Astrocyte of the cerebellum (primary cell): ENCODE results near the gene OR2C3.

Experiments used
- DNase-seq: peaks from one replicate; pipeline ENCODE4 v3.0.0-alpha.2; 2011; ENCODE audit warnings: low read depth
- H3K4me3 ChIP-seq: 2 replicates; pipeline ENCODE4 v1.5.1; 2011; ENCODE audit warnings: mild to moderate bottlenecking, low read depth, low read length, moderate library complexity
- in situ Hi-C: cut with HindIII; loops from 2 replicates; pipeline ENCODE4 v1.10.0; 2017; ENCODE audit warnings: low sequenced_read_pairs
- TF ChIP-seq, protein P1 (sequence below): IDR thresholded peaks from 2 replicates; pipeline ENCODE4 v1.5.1; 2012; ENCODE audit warnings: low read length, low read depth, moderate library complexity, mild to moderate bottlenecking; ENCODE audit errors: missing control alignments

OR2C3 gene

DNA sequence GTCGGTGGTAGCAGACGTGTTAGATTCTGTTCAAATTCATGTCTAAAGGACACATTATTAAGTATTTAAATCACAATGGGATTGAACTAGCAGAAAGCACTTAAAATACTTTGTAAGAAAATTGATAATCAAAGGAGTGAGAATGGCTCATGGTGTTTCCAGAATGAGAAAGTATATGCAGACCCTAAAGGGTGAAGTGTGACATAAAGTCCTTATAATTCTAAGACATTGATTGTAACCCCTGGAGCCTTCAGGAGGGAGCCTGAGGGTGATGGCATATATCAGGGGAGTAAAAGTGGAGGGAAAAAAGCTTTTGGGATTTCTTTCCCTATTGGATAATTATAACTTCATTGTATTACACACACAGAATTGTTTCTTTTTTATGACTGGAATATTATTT is at the start of gene OR2C3:
Gene OR2C3 (minus strand): TSS at position 101 of the 400 bp plus-strand sequence. CDS start 3,929 bp downstream, outside the sequence.
- in situ Hi-C loops = no loop called here
- TF ChIP-seq, protein P1, sequence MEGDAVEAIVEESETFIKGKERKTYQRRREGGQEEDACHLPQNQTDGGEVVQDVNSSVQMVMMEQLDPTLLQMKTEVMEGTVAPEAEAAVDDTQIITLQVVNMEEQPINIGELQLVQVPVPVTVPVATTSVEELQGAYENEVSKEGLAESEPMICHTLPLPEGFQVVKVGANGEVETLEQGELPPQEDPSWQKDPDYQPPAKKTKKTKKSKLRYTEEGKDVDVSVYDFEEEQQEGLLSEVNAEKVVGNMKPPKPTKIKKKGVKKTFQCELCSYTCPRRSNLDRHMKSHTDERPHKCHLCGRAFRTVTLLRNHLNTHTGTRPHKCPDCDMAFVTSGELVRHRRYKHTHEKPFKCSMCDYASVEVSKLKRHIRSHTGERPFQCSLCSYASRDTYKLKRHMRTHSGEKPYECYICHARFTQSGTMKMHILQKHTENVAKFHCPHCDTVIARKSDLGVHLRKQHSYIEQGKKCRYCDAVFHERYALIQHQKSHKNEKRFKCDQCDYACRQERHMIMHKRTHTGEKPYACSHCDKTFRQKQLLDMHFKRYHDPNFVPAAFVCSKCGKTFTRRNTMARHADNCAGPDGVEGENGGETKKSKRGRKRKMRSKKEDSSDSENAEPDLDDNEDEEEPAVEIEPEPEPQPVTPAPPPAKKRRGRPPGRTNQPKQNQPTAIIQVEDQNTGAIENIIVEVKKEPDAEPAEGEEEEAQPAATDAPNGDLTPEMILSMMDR = no peak
- H3K4me3 ChIP-seq = no peak within 1 kb of the TSS
- no peak for DNase-seq

DNA sequence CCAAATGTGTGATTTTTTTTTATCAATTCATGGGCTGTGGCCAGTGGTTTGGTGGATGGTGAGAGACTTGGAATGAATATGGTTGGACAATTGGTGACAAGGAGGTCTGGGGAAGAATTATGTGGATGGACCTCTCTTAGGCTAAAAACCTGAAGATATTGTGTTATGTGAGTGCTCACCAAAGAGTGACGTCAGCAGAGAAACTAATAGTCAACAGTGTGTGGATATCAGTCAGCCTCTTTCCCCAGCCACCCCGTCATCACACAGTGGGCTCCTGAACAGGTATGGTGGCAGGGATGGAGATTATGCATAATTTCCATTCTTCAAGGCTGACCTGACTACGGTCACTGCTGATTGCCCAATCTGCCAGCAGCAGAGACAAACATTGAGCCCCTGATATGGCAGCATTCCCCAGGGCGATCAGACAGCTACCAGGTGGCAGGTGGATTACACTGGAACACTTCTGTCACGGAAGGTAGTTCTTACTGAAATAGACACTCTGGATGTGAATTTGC is 42.8 kb upstream of the OR2C3 start:
- TF ChIP-seq, protein P1 = no peak
- H3K4me3 ChIP-seq = no peak overlapping the region
- in situ Hi-C loops = no loop called here
- DNase-seq = no peak

DNA sequence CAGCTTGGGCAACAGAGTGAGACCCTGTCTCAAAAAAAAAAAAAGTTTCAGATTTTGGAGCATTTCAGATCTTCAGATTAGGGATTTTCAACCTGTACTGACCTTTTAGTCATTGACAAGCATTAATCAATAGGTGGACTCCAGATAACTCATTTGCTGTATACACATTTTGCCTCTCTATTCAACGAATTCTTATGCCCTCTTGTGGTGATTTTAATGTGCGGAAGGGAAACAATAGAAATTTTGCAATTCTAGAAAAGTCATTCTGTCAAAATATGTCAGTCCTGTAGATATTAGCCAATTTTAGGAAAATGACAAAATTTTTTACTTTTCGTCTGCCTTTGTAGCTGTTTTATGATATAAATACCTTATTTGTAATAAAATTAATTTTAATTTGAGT is 40.3 kb upstream of the OR2C3 start:
- in situ Hi-C loops = no loop called here
- no peak for DNase-seq
- TF ChIP-seq, protein P1 = peak; percentile 23
- H3K4me3 ChIP-seq = no peak overlapping the region

- TF ChIP-seq, protein P1 = no peak
- no peak for DNase-seq
- in situ Hi-C loops = no loop called here
- H3K4me3 ChIP-seq = no peak overlapping the region
Observed at GRCh38 chr1:247574664-247575063, 38.4 kb upstream of the OR2C3 start.

DNA sequence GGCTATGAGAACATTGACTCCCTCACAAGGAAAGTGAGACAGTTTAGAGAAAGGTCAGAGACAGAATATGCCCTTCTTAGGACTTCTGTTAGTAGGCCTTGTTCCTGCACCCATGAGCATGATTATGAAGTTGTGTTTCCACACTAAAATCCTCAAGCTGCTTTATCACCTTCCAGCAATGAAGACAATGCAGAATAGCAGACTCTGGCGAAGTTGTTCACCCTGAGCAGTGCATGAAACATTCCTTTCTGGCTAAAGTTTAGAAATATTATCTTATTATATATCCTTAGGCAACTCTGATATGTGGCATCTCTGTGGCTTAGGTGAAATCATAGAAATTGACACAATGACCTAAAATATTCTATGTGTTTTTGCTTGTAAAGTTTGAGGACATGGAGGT is 38.0 kb upstream of the OR2C3 start:
- DNase-seq = no peak
- in situ Hi-C loops = no loop called here
- no peak overlapping the region for H3K4me3 ChIP-seq
- TF ChIP-seq, protein P1 = no peak

- TF ChIP-seq, protein P1 = no peak
- in situ Hi-C loops = no loop called here
- DNase-seq = no peak
- H3K4me3 ChIP-seq = no peak overlapping the region
Observed at GRCh38 chr1:247562198-247562597, 26.0 kb upstream of the OR2C3 start.
